H1 (cell line): Measurements from ENCODE around the gene CSF3. TPM values are rescaled to one million over a fixed set of nuclear protein-coding genes. Genes with fewer than 3 reads are reported as not detected.

Experiments used
- CTCF ChIA-PET: fragments of 300-600 bp; sonication (Branson Sonifier 250); formaldehyde crosslinking; loops from one replicate; lab custom pipeline; 2021; ENCODE audit not compliant: partially characterized antibody; lab: Charles Lee
- POLR2A ChIA-PET: fragments of 300-600 bp; sonication (Branson Sonifier 250); formaldehyde crosslinking; loops from one replicate; lab custom pipeline; 2021; ENCODE audit warnings: inconsistent platforms; ENCODE audit not compliant: partially characterized antibody; lab: Charles Lee
- DNase-seq, 2 experiments: peaks; one replicate each; pipeline versions ENCODE4 v3.0.0 to v3.0.0-alpha.2; 2010 to 2022; ENCODE audit warnings: low spot score in 2 of 2, low read depth in 1 of 2, mixed read lengths in 1 of 2
- FAIRE-seq: peaks from 2 replicates; lab custom pipeline; 2011; peaks lifted over from hg19 to GRCh38; lab: Jason Lieb, UNC
- H2AFZ ChIP-seq: 2 replicates; pipeline ENCODE4 v1.8.1; 2012; ENCODE audit warnings: low read length, inconsistent platforms
- H2AK5ac ChIP-seq: 2 replicates; pipeline ENCODE4 v1.6.1; 2013; ENCODE audit warnings: low read depth, low read length
- H2BK120ac ChIP-seq: replicated peaks from 2 replicates; pipeline ENCODE3; 2013; ENCODE audit warnings: low read depth, low read length, inconsistent platforms
- H2BK12ac ChIP-seq: 2 replicates; pipeline ENCODE4 v1.6.1; 2013; ENCODE audit warnings: low read depth, low read length
- H2BK15ac ChIP-seq: 2 replicates; pipeline ENCODE4 v1.6.1; 2013; ENCODE audit warnings: low read length
- H2BK20ac ChIP-seq: 2 replicates; pipeline ENCODE4 v1.6.1; 2013; ENCODE audit warnings: low read length
- H2BK5ac ChIP-seq: 2 replicates; pipeline ENCODE4 v1.6.1; 2013; ENCODE audit warnings: low read depth, low read length
- H3K14ac ChIP-seq: 2 replicates; pipeline ENCODE4 v1.6.1; 2013; ENCODE audit warnings: inconsistent platforms; ENCODE audit not compliant: insufficient read length
- H3K18ac ChIP-seq: 2 replicates; pipeline ENCODE4 v1.6.1; 2013; ENCODE audit warnings: low read length; ENCODE audit errors: extremely low read depth
- H3K23ac ChIP-seq: 2 replicates; pipeline ENCODE4 v1.6.1; 2013; ENCODE audit warnings: inconsistent platforms; ENCODE audit not compliant: insufficient read length
- H3K23me2 ChIP-seq: 2 replicates; pipeline ENCODE4 v1.6.1; 2013; ENCODE audit warnings: low read depth, low read length
- H3K27ac ChIP-seq: 2 replicates; pipeline ENCODE4 v1.6.1; 2011; ENCODE audit warnings: low read depth, low read length, inconsistent platforms
- H3K27me3 ChIP-seq, 4 experiments: replicated peaks in 1 of 4; 1 replicate in 1 of 4; 2 replicates in 3 of 4; pipeline versions ENCODE4 v1.6.1 to v1.8.1; 2011 to 2013; ENCODE audit warnings: low read length in 3 of 4, mild to moderate bottlenecking in 3 of 4, inconsistent platforms in 2 of 4, mixed read lengths in 2 of 4, moderate library complexity in 1 of 4; ENCODE audit not compliant: control insufficient read depth in 3 of 4, insufficient read depth in 3 of 4; ENCODE audit errors: extremely low read depth in 1 of 4
- H3K36me3 ChIP-seq, 4 experiments: 2 replicates each; pipeline versions ENCODE4 v1.6.1 to v1.8.1; 2011 to 2013; ENCODE audit warnings: mild to moderate bottlenecking in 4 of 4, low read length in 3 of 4, moderate library complexity in 2 of 4, control low read depth in 1 of 4, inconsistent platforms in 1 of 4; ENCODE audit not compliant: insufficient read depth in 4 of 4, control insufficient read depth in 2 of 4
- H3K4ac ChIP-seq: replicated peaks from 2 replicates; pipeline ENCODE3; 2013; ENCODE audit warnings: low read length, low read depth, mixed read lengths, inconsistent platforms; ENCODE audit not compliant: insufficient read length
- H3K4me1 ChIP-seq, 4 experiments: replicated peaks in 1 of 4; 1 replicate in 1 of 4; 2 replicates in 3 of 4; pipeline versions ENCODE4 v1.6.1 to v1.8.1; 2011 to 2013; ENCODE audit warnings: low read length in 3 of 4, inconsistent platforms in 2 of 4, mixed read lengths in 1 of 4; ENCODE audit not compliant: insufficient read depth in 4 of 4, control insufficient read depth in 3 of 4
- H3K4me2 ChIP-seq, 2 experiments: 2 replicates each; pipeline versions ENCODE4 v1.6.1 to v1.8.1; 2011 to 2013; ENCODE audit warnings: low read depth in 2 of 2, low read length in 2 of 2, control low read depth in 1 of 2, inconsistent platforms in 1 of 2, mild to moderate bottlenecking in 1 of 2; ENCODE audit not compliant: insufficient read depth in 1 of 2
- H3K4me3 ChIP-seq, 4 experiments: fragments of 200-600, 300-600 bp in 1 of 4; sonication (generic), shearing (Covaris generic), sonication (Bioruptor Twin) in 1 of 4; 2 replicates each; pipeline versions ENCODE4 v1.5.1 to v1.8.1; 2011 to 2016; ENCODE audit warnings: low read length in 4 of 4, low read depth in 3 of 4, control low read depth in 2 of 4, inconsistent platforms in 2 of 4, mild to moderate bottlenecking in 2 of 4, mixed read lengths in 1 of 4, moderate library complexity in 1 of 4; ENCODE audit not compliant: insufficient read depth in 2 of 4; ENCODE audit errors: extremely low read depth in 1 of 4
- H3K56ac ChIP-seq: replicated peaks from 2 replicates; pipeline ENCODE3; 2013; ENCODE audit warnings: low read depth, mild to moderate bottlenecking, mixed read lengths, low read length, inconsistent platforms; ENCODE audit not compliant: insufficient read length
- H3K79me1 ChIP-seq: 2 replicates; pipeline ENCODE4 v1.6.1; 2013; ENCODE audit warnings: low read depth, low read length, control low read depth
- H3K79me2 ChIP-seq, 2 experiments: 2 replicates each; pipeline versions ENCODE4 v1.6.1 to v1.8.1; 2012 to 2013; ENCODE audit warnings: low read length in 2 of 2, mild to moderate bottlenecking in 2 of 2, inconsistent platforms in 1 of 2; ENCODE audit not compliant: insufficient read depth in 2 of 2, control insufficient read depth in 1 of 2
- H3K9ac ChIP-seq, 4 experiments: replicated peaks in 1 of 4; 1 replicate in 1 of 4; 2 replicates in 3 of 4; pipeline versions ENCODE4 v1.6.1 to v1.8.1; 2011 to 2013; ENCODE audit warnings: low read depth in 3 of 4, low read length in 3 of 4, control low read depth in 2 of 4, mild to moderate bottlenecking in 2 of 4, moderate library complexity in 2 of 4, inconsistent platforms in 1 of 4; ENCODE audit errors: extremely low read depth in 1 of 4
- H3K9me3 ChIP-seq, 2 experiments: 2 replicates each; pipeline versions ENCODE4 v1.6.1 to v1.8.1; 2012 to 2013; ENCODE audit warnings: mild to moderate bottlenecking in 2 of 2, moderate library complexity in 2 of 2, control low read depth in 1 of 2, inconsistent platforms in 1 of 2, low read depth in 1 of 2, low read length in 1 of 2, mixed read lengths in 1 of 2; ENCODE audit not compliant: insufficient read depth in 2 of 2
- H4K20me1 ChIP-seq, 2 experiments: replicated peaks in 1 of 2; 2 replicates each; pipeline versions ENCODE3 to v1.8.1; 2011 to 2013; ENCODE audit warnings: inconsistent platforms in 2 of 2, low read length in 2 of 2, mild to moderate bottlenecking in 1 of 2; ENCODE audit not compliant: insufficient read depth in 2 of 2, control insufficient read depth in 1 of 2
- H4K5ac ChIP-seq: 2 replicates; pipeline ENCODE4 v1.6.1; 2013; ENCODE audit warnings: low read length, low read depth, mixed read lengths, inconsistent platforms; ENCODE audit not compliant: insufficient read length
- H4K8ac ChIP-seq: 2 replicates; pipeline ENCODE4 v1.8.0; 2013; ENCODE audit warnings: mild to moderate bottlenecking, moderate library complexity, low read length, inconsistent platforms; ENCODE audit not compliant: insufficient read depth; ENCODE audit errors: extremely low read depth
- H4K91ac ChIP-seq: replicated peaks from 2 replicates; pipeline ENCODE3; 2013; ENCODE audit warnings: low read length, mixed read lengths, inconsistent platforms; ENCODE audit not compliant: insufficient read length
- HDAC2 ChIP-seq, 2 experiments: fragments of 300-600 bp in 1 of 2; sonication (generic) in 1 of 2; IDR thresholded peaks; 2 replicates each; pipeline ENCODE4 v1.6.1; 2011 to 2012; ENCODE audit warnings: low read depth in 2 of 2, low read length in 2 of 2, mild to moderate bottlenecking in 2 of 2, moderate library complexity in 2 of 2, borderline replicate concordance in 1 of 2, inconsistent platforms in 1 of 2
- HDAC6 ChIP-seq: IDR thresholded peaks from one replicate; pipeline ENCODE4 v1.7.1; 2012; ENCODE audit warnings: low read depth, mild to moderate bottlenecking, inconsistent platforms, low read length, moderate library complexity
- NANOG ChIP-seq: IDR thresholded peaks from 2 replicates; pipeline ENCODE4 v1.6.1; 2011; ENCODE audit warnings: low read length, low read depth, mild to moderate bottlenecking, inconsistent platforms; ENCODE audit not compliant: insufficient read depth, poor library complexity, severe bottlenecking
- RAD21 ChIP-seq, 2 experiments: IDR thresholded peaks in 1 of 2; conservative IDR thresholded peaks in 1 of 2; 2 replicates each; pipeline ENCODE4 v1.6.1; 2011; ENCODE audit warnings: low read depth in 2 of 2, low read length in 2 of 2, improper control_type of control experiment in 1 of 2, inconsistent platforms in 1 of 2, mild to moderate bottlenecking in 1 of 2, moderate library complexity in 1 of 2
- RBBP5 ChIP-seq: IDR thresholded peaks from 2 replicates; pipeline ENCODE4 v1.7.1; 2012; ENCODE audit warnings: low read depth, mild to moderate bottlenecking, inconsistent platforms, low read length, moderate library complexity, borderline replicate concordance
- RXRA ChIP-seq: IDR thresholded peaks from 2 replicates; pipeline ENCODE4 v1.6.1; 2011; ENCODE audit warnings: low read depth, mild to moderate bottlenecking, low read length, moderate library complexity; ENCODE audit not compliant: insufficient read depth
- SIX5 ChIP-seq: IDR thresholded peaks from 2 replicates; pipeline ENCODE4 v1.6.1; 2011; ENCODE audit warnings: mild to moderate bottlenecking, low read depth, low read length
- SP4 ChIP-seq: IDR thresholded peaks from 2 replicates; pipeline ENCODE4 v1.6.1; 2012; ENCODE audit warnings: low read length, inconsistent platforms
- TAF1 ChIP-seq: IDR thresholded peaks from 2 replicates; pipeline ENCODE4 v1.6.1; 2011; ENCODE audit warnings: mild to moderate bottlenecking, low read depth, low read length
- TBP ChIP-seq: IDR thresholded peaks from 2 replicates; pipeline ENCODE4 v1.6.1; 2011; ENCODE audit warnings: low read depth, low read length, improper control_type of control experiment
- TEAD4 ChIP-seq: IDR thresholded peaks from 2 replicates; pipeline ENCODE4 v1.6.1; 2012; ENCODE audit warnings: low read depth, low read length, inconsistent platforms, mixed read lengths
- WGBS, 2 experiments: shearing (Covaris generic) in 1 of 2; methylation state at CpG; one replicate each; pipeline versions ENCODE4 v1.1.6 to v1.1.7; 2013 to 2015; ENCODE audit warnings: low lambda C conversion rate in 2 of 2, mixed read lengths in 2 of 2, inconsistent platforms in 1 of 2, low coverage in 1 of 2, missing lambda C conversion rate in 1 of 2; ENCODE audit not compliant: insufficient replicate concordance in 2 of 2, insufficient coverage in 1 of 2, insufficient read length in 1 of 2; ENCODE audit errors: extremely low coverage in 1 of 2, missing lambda C conversion rate in 1 of 2; 5-methylcytosine and 5-hydroxymethylcytosine counted together
- polyA plus RNA-seq, 7 experiments: library from polyadenylated mRNA; depleted of rRNA in 3 of 7; stranded (reverse) in 5 of 7; unstranded in 2 of 7; fragments of >200 nt in 5 of 7; fragments of 200-250 nt in 2 of 7; gene quantifications; 1 replicate in 5 of 7; 2 replicates in 1 of 7; 4 replicates in 1 of 7; pipeline versions ENCODE4 v1.2.1 to v1.2.3, GENCODE V29; 2011 to 2013; ENCODE audit warnings: missing spikeins in 2 of 7, mixed read lengths in 2 of 7
- total RNA-seq: library from RNA; stranded (reverse); fragmentation: NEBNext Ultra II Directional; extraction: Animal tissue kit (Norgen Biotek cat#: 25700); gene quantifications from 2 replicates; pipeline ENCODE4 v1.2.1, GENCODE V29; 2021
- TF ChIP-seq, protein P1 (sequence below): IDR thresholded peaks from 2 replicates; pipeline ENCODE4 v1.6.1; 2011; ENCODE audit warnings: low read depth, mild to moderate bottlenecking, low read length; ENCODE audit not compliant: insufficient read depth

CSF3 gene
- total and polyA plus RNA-seq, 2 of the 8 experiments (the other 6 are each of a cell fraction or from before 2014, with no cell fraction given): 0.03 TPM; not detected in 1

DNA sequence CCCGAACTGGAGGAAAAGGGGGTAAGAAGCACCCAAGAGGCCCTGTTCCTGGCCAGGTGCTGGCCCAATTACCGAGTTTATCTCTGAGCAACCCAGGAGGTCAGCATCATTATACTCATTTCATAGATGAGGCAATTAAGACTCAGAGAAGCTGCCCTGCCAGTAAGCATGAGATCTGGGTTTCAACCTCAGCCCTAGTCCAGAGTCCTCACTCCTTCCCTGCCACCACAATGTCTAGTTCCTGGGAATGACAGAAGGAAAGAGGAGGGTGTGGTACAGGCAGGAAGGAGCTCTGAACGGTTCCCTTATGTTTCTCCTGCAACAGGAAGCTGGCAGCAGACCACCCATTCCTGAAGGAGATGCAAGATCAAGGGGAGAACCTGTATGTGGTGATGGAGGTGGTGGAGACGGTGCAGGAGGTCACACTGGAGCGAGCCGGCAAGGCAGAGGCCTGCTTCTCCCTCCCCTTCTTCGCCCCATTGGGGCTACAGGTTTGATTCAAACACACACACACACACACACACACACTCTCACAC lies 45.0 kb upstream of the CSF3 start:
- no peak for DNase-seq
- Histone ChIP-seq H2BK120ac (no peak overlapping the region), H2BK20ac (no peak overlapping the region), H3K14ac (no peak overlapping the region), H4K91ac (no peak overlapping the region), H3K4me1 (no peaks in the 10 kb centered on the region), H3K56ac (no peak overlapping the region), H3K27ac (no peak overlapping the region), H3K23ac (no peak overlapping the region), H3K79me1 (no peaks in the 10 kb centered on the region), H3K23me2 (no peaks in the 10 kb centered on the region), H3K4ac (no peak overlapping the region), H3K18ac (no peak overlapping the region), H2AK5ac (no peak overlapping the region), H3K9me3 (no peaks in the 10 kb centered on the region), H3K79me2 (no peaks in the 10 kb centered on the region), H3K27me3 (peaks cover 0 to 3% (median 1%) of the 10 kb centered on the region in 4 experiments; a peak in 3 of 7 replicates), H3K9ac (no peak overlapping the region; a peak in 1 of 7 replicates), H2BK12ac (no peak overlapping the region), H3K36me3 (no peaks in the 10 kb centered on the region), H3K4me3 (no peak overlapping the region), H4K20me1 (no peaks in the 10 kb centered on the region), H4K5ac (no peak overlapping the region), H2BK5ac (no peak overlapping the region), H4K8ac (peak overlapping the region; percentile 11; the same call in 1 of the 2 replicates), H2AFZ (no peak overlapping the region), H2BK15ac (no peak overlapping the region), H3K4me2 (no peak overlapping the region)
- ChIA-PET CTCF (interaction anchor here (1.1 to 11.9 kb wide), 4 partner anchors 10 to 124 kb away, joined by 3 to 96 read pairs (median 6); partner anchors contain the start of genes GSDMA and PSMD3), POLR2A (interaction anchor here (0.7 kb wide), 1 partner anchor 12 kb away, joined by 3 read pairs; no protein-coding TSS in a partner anchor)
- no peak for TF ChIP-seq SP4
- TF ChIP-seq HDAC6: no peak
- TF ChIP-seq SIX5: no peak
- TF ChIP-seq RXRA: no peak
- TF ChIP-seq RBBP5: no peak
- TF ChIP-seq, protein P1, sequence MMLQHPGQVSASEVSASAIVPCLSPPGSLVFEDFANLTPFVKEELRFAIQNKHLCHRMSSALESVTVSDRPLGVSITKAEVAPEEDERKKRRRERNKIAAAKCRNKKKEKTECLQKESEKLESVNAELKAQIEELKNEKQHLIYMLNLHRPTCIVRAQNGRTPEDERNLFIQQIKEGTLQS: no peak
- no peak for TF ChIP-seq TEAD4
- no peak for TF ChIP-seq RAD21 (IDR thresholded peaks at IDR 0.05 in 1 of 2, conservative IDR thresholded peaks at IDR 0.05 in 1 of 2; ENCODE audit: low read depth in 2 of 2, low read length in 2 of 2)
- TF ChIP-seq TAF1: no peak
- no peak for TF ChIP-seq HDAC2 (IDR thresholded peaks at IDR 0.05; ENCODE audit: borderline replicate concordance in 1 of 2, low read depth in 2 of 2, low read length in 2 of 2)
- TF ChIP-seq TBP: no peak
- TF ChIP-seq NANOG: no peak
- FAIRE-seq: no peak
- WGBS, 2 experiments: 87% methylated on average over 6 of the region's 7 CpGs; no CpG with 5 or more reads in 1 of the 2 experiments
